Epithelial cell of proximal tubule (primary cell): ENCODE measurements around the gene SCN2A. TPM values are rescaled to one million over a fixed set of nuclear protein-coding genes. Genes with fewer than 3 reads are reported as not detected.
A peak's percentile ranks its signal among the peaks of the same experiment; 100 is the strongest.

Source experiments
- DNase-seq: peaks from one replicate; pipeline ENCODE4 v3.0.0-alpha.2; 2011; ENCODE audit warnings: low read depth
- H3K4me3 ChIP-seq: 2 replicates; pipeline ENCODE4 v1.5.1; 2011; ENCODE audit warnings: low read depth, mild to moderate bottlenecking, low read length
- CTCF ChIP-seq: conservative IDR thresholded peaks from 2 replicates; pipeline ENCODE4 v1.5.1; 2012; ENCODE audit warnings: low read depth, mild to moderate bottlenecking, low read length
- total RNA-seq: library from RNA; depleted of rRNA; stranded (reverse); fragments of >200 nt; gene quantifications from 2 replicates; pipeline ENCODE4 v1.2.3, GENCODE V29; 2015

SCN2A gene
- total RNA-seq, 1 donor from 2014 or later: under 0.01 TPM

- peak overlapping the region; percentile 39 for H3K4me3 ChIP-seq
- TF ChIP-seq CTCF: peak; percentile 79
- peak; percentile 68 for DNase-seq
Measured at GRCh38 chr2:165293440-165294420, 54.5 kb downstream of the SCN2A start.

- H3K4me3 ChIP-seq: no peak overlapping the region
- TF ChIP-seq CTCF: no peak
- DNase-seq: no peak
Measured at GRCh38 chr2:165294912-165295311, 55.7 kb downstream of the SCN2A start.

- TF ChIP-seq CTCF: no peak
- no peak for DNase-seq
- H3K4me3 ChIP-seq: no peak overlapping the region
Measured at GRCh38 chr2:165295643-165296042, 56.4 kb downstream of the SCN2A start.

- H3K4me3 ChIP-seq: no peak overlapping the region
- DNase-seq: no peak
- no peak for TF ChIP-seq CTCF
Measured at GRCh38 chr2:165305391-165306096, 66.3 kb downstream of the SCN2A start.

- no peak for DNase-seq
- no peak overlapping the region for H3K4me3 ChIP-seq
- TF ChIP-seq CTCF: no peak
Measured at GRCh38 chr2:165307317-165307716, 68.1 kb downstream of the SCN2A start.

GRCh38 chr2:165311949-165312348 lies 72.7 kb downstream of the SCN2A start:
- DNase-seq: no peak
- no peak overlapping the region for H3K4me3 ChIP-seq
- TF ChIP-seq CTCF: no peak
